ENCODE data around the gene FXYD5. TPM values are rescaled to one million over a fixed set of nuclear protein-coding genes. Genes with fewer than 3 reads are reported as not detected.

The FXYD5 gene, protein sequence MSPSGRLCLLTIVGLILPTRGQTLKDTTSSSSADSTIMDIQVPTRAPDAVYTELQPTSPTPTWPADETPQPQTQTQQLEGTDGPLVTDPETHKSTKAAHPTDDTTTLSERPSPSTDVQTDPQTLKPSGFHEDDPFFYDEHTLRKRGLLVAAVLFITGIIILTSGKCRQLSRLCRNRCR
- 124 TPM for total RNA-seq
- long read RNA-seq, transcript FXYD5-204 (9 exons, 872 nt), result major isoform, 41 of 65 reads
- long read RNA-seq, transcript FXYD5-207 (9 exons, 898 nt), result minor isoform, 7 of 65 reads
- long read RNA-seq, partial matches to known transcripts, result 7 of 65 reads
- long read RNA-seq, other reads (novel, unspliced or antisense), result 6 of 65 reads

DNA sequence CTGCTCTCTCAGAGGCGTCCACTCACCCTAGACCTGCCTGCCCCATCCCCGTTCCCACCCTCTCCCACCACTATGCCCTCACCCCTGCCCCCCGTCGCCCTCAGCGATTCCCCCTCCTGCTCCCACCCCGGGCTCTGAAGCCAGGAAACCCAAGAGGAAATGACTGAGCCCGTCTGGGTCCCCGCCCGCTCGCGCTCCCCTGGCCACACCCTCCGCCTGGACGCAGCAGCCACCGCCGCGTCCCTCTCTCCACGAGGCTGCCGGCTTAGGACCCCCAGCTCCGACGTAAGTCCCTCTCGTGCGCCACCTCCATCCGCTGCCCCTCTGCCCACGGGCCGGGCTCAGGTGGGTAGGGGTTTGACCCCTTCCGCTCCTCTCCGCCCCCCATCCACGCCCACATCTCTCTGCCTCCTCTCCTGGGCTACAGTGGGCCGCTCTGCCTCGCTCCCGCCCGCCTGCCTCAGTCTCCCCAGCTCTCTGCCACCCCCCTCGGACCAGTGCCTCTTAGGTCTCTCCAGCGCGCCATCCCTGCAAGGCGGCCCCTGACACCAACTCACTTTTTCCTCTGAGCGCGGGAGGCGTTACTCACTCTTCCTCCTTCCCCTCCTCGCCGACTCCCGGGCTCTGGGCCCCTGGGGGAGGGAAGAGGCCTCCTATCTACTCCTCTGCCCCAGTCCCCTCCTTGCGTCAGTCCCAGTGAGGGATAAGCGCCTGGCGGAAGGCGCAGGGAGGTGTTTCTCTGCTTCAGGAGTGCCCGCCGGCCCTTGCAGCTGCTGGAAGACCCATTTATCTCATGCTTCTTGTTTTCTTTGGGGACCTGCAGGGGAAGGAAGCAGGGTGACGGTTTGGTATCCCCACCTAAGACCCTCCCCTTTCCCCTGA is at the start of gene FXYD5:
FXYD5 (plus strand) TSS at position 211 of the 882 bp plus-strand sequence. CDS start 816 bp downstream, outside the sequence.
- H3K4me3 ChIP-seq, result peak within 1 kb of the TSS; percentile 66
- intact Hi-C loops (cut with DNase I), result no loop called here
- no peak for TF ChIP-seq CTCF (IDR thresholded peaks at IDR 0.05)
- no peaks in the 10 kb centered on the region for H3K9me3 ChIP-seq
- H3K27ac ChIP-seq, result peak within 1 kb of the TSS; percentile 67
- H3K4me1 ChIP-seq, result peaks cover 9% of the 10 kb centered on the region
- ATAC-seq (peak; percentile 85), DNase-seq (peak; percentile 87)
- H3K36me3 ChIP-seq, result peaks cover 12% of the 10 kb centered on the region
- H3K27me3 ChIP-seq, result no peaks in the 10 kb centered on the region

GRCh38 chr19:35105047-35105410 is 49.5 kb upstream of the FXYD5 start:
- ATAC-seq (no peak), DNase-seq (no peak)
- no peaks in the 10 kb centered on the region for H3K4me1 ChIP-seq
- intact Hi-C loops (cut with DNase I), result no loop called here
- no peak overlapping the region for H3K4me3 ChIP-seq
- H3K36me3 ChIP-seq, result no peaks in the 10 kb centered on the region
- no peak overlapping the region for H3K27ac ChIP-seq
- H3K27me3 ChIP-seq, result no peaks in the 10 kb centered on the region
- TF ChIP-seq CTCF (IDR thresholded peaks at IDR 0.05), result no peak
- H3K9me3 ChIP-seq, result no peaks in the 10 kb centered on the region

DNA sequence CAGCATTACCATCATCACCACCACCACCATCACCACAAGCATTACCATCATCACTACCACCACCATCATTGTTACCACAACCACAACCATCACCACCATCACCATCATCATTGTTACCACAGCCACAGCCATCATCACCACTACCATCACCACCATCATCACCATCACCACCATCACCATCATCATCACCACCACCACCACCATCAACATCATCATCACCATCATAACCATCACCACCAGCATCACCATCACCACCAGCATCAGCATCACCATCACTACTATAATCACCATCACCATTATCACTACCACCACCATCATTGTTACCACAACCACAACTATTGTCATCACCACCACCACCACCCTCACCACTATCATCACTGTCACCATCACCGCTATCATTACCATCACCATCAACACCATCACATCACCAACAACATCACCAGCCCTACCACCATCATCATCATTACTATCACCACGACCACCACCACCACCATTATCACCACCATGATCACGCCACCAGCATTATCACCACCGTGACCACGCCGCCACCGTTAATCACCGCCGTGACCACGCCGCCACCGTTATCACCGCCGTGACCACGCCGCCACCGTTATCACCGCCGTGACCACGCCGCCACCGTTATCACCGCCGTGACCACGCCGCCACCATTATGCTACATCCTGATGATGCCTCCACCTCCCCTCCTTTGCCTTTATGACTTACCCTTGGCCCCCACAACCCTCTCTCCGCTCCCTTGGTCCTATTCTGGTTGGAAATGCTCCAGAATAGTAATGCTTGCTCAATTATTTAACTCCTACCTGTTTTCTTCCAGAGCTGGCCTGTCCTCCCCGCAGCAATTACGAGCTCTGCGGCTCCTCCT is 48.9 kb upstream of the FXYD5 start:
- intact Hi-C loops (cut with DNase I), result no loop called here
- H3K27ac ChIP-seq, result no peak overlapping the region
- TF ChIP-seq CTCF (IDR thresholded peaks at IDR 0.05), result no peak
- no peaks in the 10 kb centered on the region for H3K4me1 ChIP-seq
- no peak overlapping the region for H3K4me3 ChIP-seq
- no peaks in the 10 kb centered on the region for H3K36me3 ChIP-seq
- no peaks in the 10 kb centered on the region for H3K9me3 ChIP-seq
- H3K27me3 ChIP-seq, result no peaks in the 10 kb centered on the region
- ATAC-seq (no peak), DNase-seq (no peak)

GRCh38 chr19:35106291-35106583 is 48.3 kb upstream of the FXYD5 start:
- H3K27ac ChIP-seq, result no peak overlapping the region
- intact Hi-C loops (cut with DNase I), result no loop called here
- H3K27me3 ChIP-seq, result no peaks in the 10 kb centered on the region
- TF ChIP-seq CTCF (IDR thresholded peaks at IDR 0.05), result no peak
- DNase-seq, result no peak
- no peak overlapping the region for H3K4me3 ChIP-seq
- H3K36me3 ChIP-seq, result no peaks in the 10 kb centered on the region
- no peak for ATAC-seq
- H3K9me3 ChIP-seq, result no peaks in the 10 kb centered on the region
- H3K4me1 ChIP-seq, result no peaks in the 10 kb centered on the region

DNA sequence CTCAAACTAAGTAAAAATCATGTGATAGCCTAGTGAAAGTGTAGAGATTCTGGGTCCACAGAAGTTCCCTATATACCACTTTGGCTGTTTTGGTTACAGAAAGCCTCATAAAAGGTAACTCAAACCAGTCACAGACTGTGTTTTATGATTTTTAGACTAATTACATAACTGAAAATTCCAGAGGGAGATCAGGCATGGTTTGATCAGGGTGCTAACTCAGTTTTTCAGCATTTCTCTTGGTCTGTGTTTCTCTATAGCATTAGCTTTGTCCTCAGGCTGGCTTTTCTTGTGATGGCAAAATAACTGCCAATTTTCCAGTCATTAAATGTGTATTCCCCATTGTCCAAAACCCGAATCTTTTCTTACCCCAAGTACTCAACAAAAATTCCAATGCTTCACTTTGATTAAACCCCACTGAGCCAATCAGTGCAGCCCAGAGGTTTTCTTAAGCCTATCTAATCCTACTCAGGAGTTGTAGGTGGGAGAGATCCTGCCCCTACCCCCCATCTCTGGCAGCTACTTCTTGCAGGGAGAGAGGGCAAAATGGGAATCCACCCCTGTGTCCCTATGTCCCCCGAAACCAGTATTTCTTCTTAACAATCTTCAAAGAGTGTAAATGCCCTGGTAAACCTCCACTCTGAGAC is 47.5 kb upstream of the FXYD5 start:
- Histone ChIP-seq H3K4me1 (no peaks in the 10 kb centered on the region), H3K27me3 (no peaks in the 10 kb centered on the region), H3K4me3 (no peak overlapping the region), H3K9me3 (no peaks in the 10 kb centered on the region), H3K27ac (no peak overlapping the region), H3K36me3 (no peaks in the 10 kb centered on the region)
- no peak for TF ChIP-seq CTCF (IDR thresholded peaks at IDR 0.05)
- ATAC-seq, result no peak
- no peak for DNase-seq
- intact Hi-C loops (cut with DNase I), result no loop called here
